Hematopoietic multipotent progenitor cell treated with erythropoietin and hydrocortisone succinate and interleukin-3 and kit ligand, for 8 days (in vitro differentiated cells): ENCODE data around the gene TGFB2.

Experiments used
- DNase-seq: peaks from one replicate; pipeline ENCODE4 v3.0.0-alpha.2; 2015

Gene TGFB2

GRCh38 chr1:218430346-218430745, 85.2 kb downstream of the TGFB2 start:
- DNase-seq: no peak

GRCh38 chr1:218430822-218431221, 85.7 kb downstream of the TGFB2 start:
- DNase-seq: no peak

- DNase-seq: no peak
These were observed 86.3 kb downstream of the TGFB2 start for GRCh38 chr1:218431476-218431875.

GRCh38 chr1:218433744-218434143, 88.6 kb downstream of the TGFB2 start:
- no peak for DNase-seq

GRCh38 chr1:218435528-218435927, 90.4 kb downstream of the TGFB2 start:
- DNase-seq: no peak

GRCh38 chr1:218436346-218436745, 91.2 kb downstream of the TGFB2 start:
- DNase-seq: no peak

GRCh38 chr1:218436997-218437396, 91.9 kb downstream of the TGFB2 start:
- DNase-seq: no peak

GRCh38 chr1:218439541-218440295, 94.6 kb downstream of the TGFB2 start:
- no peak for DNase-seq

GRCh38 chr1:218443255-218443654, 98.1 kb downstream of the TGFB2 start:
- no peak for DNase-seq

- DNase-seq: no peak
These were observed 99.0 kb downstream of the TGFB2 start for GRCh38 chr1:218444173-218444572.

- DNase-seq: no peak
These were observed 99.5 kb downstream of the TGFB2 start for GRCh38 chr1:218444588-218444987.

- no peak for DNase-seq
These were observed 102.0 kb downstream of the TGFB2 start for GRCh38 chr1:218447010-218447689.

- no peak for DNase-seq
These were observed 106.3 kb downstream of the TGFB2 start for GRCh38 chr1:218451415-218451814.

- DNase-seq: no peak
These were observed 109.7 kb downstream of the TGFB2 start for GRCh38 chr1:218454700-218455282.

- DNase-seq: no peak
These were observed 111.3 kb downstream of the TGFB2 start for GRCh38 chr1:218456444-218456843.

GRCh38 chr1:218459450-218459849, 114.3 kb downstream of the TGFB2 start:
- no peak for DNase-seq

- no peak for DNase-seq
These were observed 115.0 kb downstream of the TGFB2 start for GRCh38 chr1:218459878-218460711.

GRCh38 chr1:218461351-218461750, 116.2 kb downstream of the TGFB2 start:
- no peak for DNase-seq

- no peak for DNase-seq
These were observed 117.0 kb downstream of the TGFB2 start for GRCh38 chr1:218462116-218462515.

- no peak for DNase-seq
These were observed 117.5 kb downstream of the TGFB2 start for GRCh38 chr1:218462587-218462986.

GRCh38 chr1:218463194-218464156, 118.3 kb downstream of the TGFB2 start:
- DNase-seq: no peak

- DNase-seq: no peak
These were observed 119.7 kb downstream of the TGFB2 start for GRCh38 chr1:218464871-218465270.
